ENCODE measurements around the gene NXPH3. TPM values are rescaled to one million over a fixed set of nuclear protein-coding genes. Genes with fewer than 3 reads are reported as not detected.

NXPH3 gene
- total RNA-seq, 1 experiment from 2014 or later, result not detected

GRCh38 chr17:49592263-49592662, 16.6 kb downstream of the NXPH3 start:
- no peak for TF ChIP-seq CTCF (IDR thresholded peaks at IDR 0.05; ENCODE audit: unreplicated experiment)
- BruUV-seq (replicated peaks), result no TSS peak
- Mint-ChIP-seq H3K4me3 (ENCODE audit: low read depth, unreplicated experiment) (no peak overlapping the region), H3K27me3 (ENCODE audit: unreplicated experiment) (no peaks in the 10 kb centered on the region), H3K4me1 (ENCODE audit: low read depth, unreplicated experiment) (no peaks in the 10 kb centered on the region), H3K36me3 (ENCODE audit: insufficient read depth, unreplicated experiment) (no peaks in the 10 kb centered on the region), H3K27ac (ENCODE audit: unreplicated experiment) (no peak overlapping the region), H3K9me3 (ENCODE audit: low read depth, unreplicated experiment) (no peaks in the 10 kb centered on the region)
- no peak for DNase-seq
- CTCF ChIA-PET, result interaction anchor here (0.8 kb wide), 1 partner anchor 20 kb away, joined by 3 read pairs; no protein-coding TSS in a partner anchor
- intact Hi-C loops (cut with micrococcal nuclease; ENCODE audit: unreplicated experiment), result no loop called here

DNA sequence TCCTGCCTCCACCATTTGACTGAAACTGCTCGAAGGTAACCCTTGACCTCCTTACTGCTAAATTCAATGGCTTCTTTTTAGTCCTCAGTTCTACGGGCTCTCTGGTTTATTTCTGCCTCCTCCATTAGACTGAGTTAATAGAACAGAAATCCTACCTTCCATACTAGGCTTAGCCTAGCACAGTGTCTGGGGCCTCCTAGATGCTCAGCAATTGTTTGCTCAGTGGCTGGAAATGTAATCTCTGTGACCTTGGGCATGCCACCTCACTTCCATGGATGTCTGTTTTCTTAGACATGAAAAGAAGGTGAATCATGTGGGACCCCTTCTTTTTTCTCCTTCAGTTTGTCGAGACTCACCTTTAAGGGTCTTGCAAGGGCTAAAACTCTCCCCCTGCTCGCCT, 19.7 kb downstream of the NXPH3 start:
- CTCF ChIA-PET, result interaction anchor here (0.6 to 0.7 kb wide), 2 partner anchors 202 to 238 kb away, joined by 3 read pairs; no protein-coding TSS in a partner anchor
- no TSS peak for BruUV-seq (replicated peaks)
- no peaks in the 10 kb centered on the region for H3K9me3 Mint-ChIP-seq (ENCODE audit: low read depth, unreplicated experiment)
- intact Hi-C loops (cut with micrococcal nuclease; ENCODE audit: unreplicated experiment), result no loop called here
- no peak for TF ChIP-seq CTCF (IDR thresholded peaks at IDR 0.05; ENCODE audit: unreplicated experiment)
- no peak for DNase-seq
- no peak overlapping the region for H3K27ac Mint-ChIP-seq (ENCODE audit: unreplicated experiment)
- H3K27me3 Mint-ChIP-seq (ENCODE audit: unreplicated experiment), result no peaks in the 10 kb centered on the region
- H3K4me1 Mint-ChIP-seq (ENCODE audit: low read depth, unreplicated experiment), result no peaks in the 10 kb centered on the region
- peaks cover 7% of the 10 kb centered on the region for H3K36me3 Mint-ChIP-seq (ENCODE audit: insufficient read depth, unreplicated experiment)
- H3K4me3 Mint-ChIP-seq (ENCODE audit: low read depth, unreplicated experiment), result no peak overlapping the region

- Mint-ChIP-seq H3K36me3 (ENCODE audit: insufficient read depth, unreplicated experiment) (peaks cover 12% of the 10 kb centered on the region), H3K27ac (ENCODE audit: unreplicated experiment) (no peak overlapping the region), H3K27me3 (ENCODE audit: unreplicated experiment) (no peaks in the 10 kb centered on the region), H3K4me1 (ENCODE audit: low read depth, unreplicated experiment) (no peaks in the 10 kb centered on the region), H3K4me3 (ENCODE audit: low read depth, unreplicated experiment) (no peak overlapping the region), H3K9me3 (ENCODE audit: low read depth, unreplicated experiment) (no peaks in the 10 kb centered on the region)
- no TSS peak for BruUV-seq (replicated peaks)
- intact Hi-C loops (cut with micrococcal nuclease; ENCODE audit: unreplicated experiment), result no loop called here
- CTCF ChIA-PET, result no interaction called here
- DNase-seq, result no peak
- TF ChIP-seq CTCF (IDR thresholded peaks at IDR 0.05; ENCODE audit: unreplicated experiment), result no peak
Observed at GRCh38 chr17:49595980-49596379, 20.3 kb downstream of the NXPH3 start.

DNA sequence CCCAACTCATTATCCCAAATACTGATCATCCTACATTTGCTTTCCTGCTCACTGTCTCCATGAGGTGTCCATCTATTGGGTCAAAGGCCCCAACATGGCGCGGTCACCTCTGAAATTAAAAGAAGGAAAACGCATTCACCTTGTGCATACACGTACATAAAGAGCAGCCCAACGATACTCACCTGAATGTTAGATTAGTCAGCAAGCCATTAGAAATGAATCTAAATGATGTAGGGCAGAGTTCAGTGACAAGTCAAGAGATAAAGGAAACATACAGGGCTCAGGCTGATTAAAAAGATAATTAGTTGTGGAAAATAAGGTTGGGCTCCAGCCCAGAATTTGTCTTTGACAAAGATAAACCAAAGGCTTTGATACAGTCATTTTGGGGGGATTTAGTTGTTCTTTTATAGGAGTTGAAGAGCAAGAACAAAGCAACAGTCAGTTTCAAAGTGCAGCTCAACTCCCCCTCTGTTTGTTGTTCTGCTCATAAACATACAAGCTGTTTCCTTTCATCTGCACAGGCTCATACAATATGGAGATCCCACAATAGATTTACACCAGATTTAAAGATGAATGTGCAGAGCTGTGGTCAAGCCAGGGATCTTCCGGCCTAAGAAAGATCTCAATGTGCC, 21.1 kb downstream of the NXPH3 start:
- no peaks in the 10 kb centered on the region for H3K4me1 Mint-ChIP-seq (ENCODE audit: low read depth, unreplicated experiment)
- intact Hi-C loops (cut with micrococcal nuclease; ENCODE audit: unreplicated experiment), result no loop called here
- CTCF ChIA-PET, result interaction anchor here (1.0 to 2.0 kb wide), 3 partner anchors 8 to 14 kb away, joined by 3 to 5 read pairs (median 3); no protein-coding TSS in a partner anchor
- no peaks in the 10 kb centered on the region for H3K27me3 Mint-ChIP-seq (ENCODE audit: unreplicated experiment)
- DNase-seq, result no peak
- H3K9me3 Mint-ChIP-seq (ENCODE audit: low read depth, unreplicated experiment), result no peaks in the 10 kb centered on the region
- no peak overlapping the region for H3K4me3 Mint-ChIP-seq (ENCODE audit: low read depth, unreplicated experiment)
- BruUV-seq (replicated peaks), result no TSS peak
- TF ChIP-seq CTCF (IDR thresholded peaks at IDR 0.05; ENCODE audit: unreplicated experiment), result no peak
- no peak overlapping the region for H3K27ac Mint-ChIP-seq (ENCODE audit: unreplicated experiment)
- H3K36me3 Mint-ChIP-seq (ENCODE audit: insufficient read depth, unreplicated experiment), result peaks cover 14% of the 10 kb centered on the region

Data from Calu3 (cell line).